NCI-H69 (cell line): ENCODE results near the gene TLCD3A.
A peak's percentile ranks its signal among the peaks of the same experiment; 100 is the strongest.
"Not testable (repeated sequence)": the region's sequence is repeated elsewhere in the genome, so short reads cannot be mapped to it uniquely, and the experiment has no call there.

ENCODE experiments used
- DNase-seq: peaks from one replicate; lab custom pipeline; 2025; lab: John Stamatoyannopoulos, UW

Gene TLCD3A

GRCh38 chr17:788551-788950 is 56.2 kb downstream of the TLCD3A start:
- DNase-seq: no peak

- DNase-seq: no peak
These were observed 56.9 kb downstream of the TLCD3A start for GRCh38 chr17:789160-789840.

GRCh38 chr17:789931-790873 is 57.8 kb downstream of the TLCD3A start:
- DNase-seq: not testable (repeated sequence)

GRCh38 chr17:790874-791247 is 58.5 kb downstream of the TLCD3A start:
- not testable (repeated sequence) for DNase-seq

GRCh38 chr17:791829-792228 is 59.4 kb downstream of the TLCD3A start:
- DNase-seq: no peak

GRCh38 chr17:792277-792676 is 59.9 kb downstream of the TLCD3A start:
- DNase-seq: peak; percentile 19
